ENCODE data around the gene DHFR. TPM values are rescaled to one million over a fixed set of nuclear protein-coding genes. Genes with fewer than 3 reads are reported as not detected.

Gene DHFR
- 10 to 100 TPM; 63.6 to 67.4 TPM for total RNA-seq

- Mint-ChIP-seq H3K9me3 (no peaks in the 10 kb centered on the region), H3K4me1 (peaks cover 17% of the 10 kb centered on the region), H3K27me3 (no peaks in the 10 kb centered on the region), H3K36me3 (peaks cover 24% of the 10 kb centered on the region), H3K4me3 (peak within 1 kb of the TSS; percentile 90), H3K27ac (peak within 1 kb of the TSS; percentile 96)
- DNase-seq (peak; percentile 91), ATAC-seq (ENCODE audit: low read depth) (peak; percentile 42)
- POLR2A ChIA-PET = interaction anchor here (0.6 to 2.0 kb wide), 8 partner anchors 10 to 647 kb away, joined by 3 to 7 read pairs (median 4); partner anchors contain the start of genes ZCCHC9 and ZFYVE16
Measured at GRCh38 chr5:80654391-80655230, at the start of gene DHFR, which contains the start of gene MSH3. DHFR (minus strand) TSS chr5:80654983; CDS start chr5:80654489, 494 bp downstream. MSH3 (plus strand) TSS chr5:80654652; CDS start chr5:80654728, 76 bp downstream.

DNA sequence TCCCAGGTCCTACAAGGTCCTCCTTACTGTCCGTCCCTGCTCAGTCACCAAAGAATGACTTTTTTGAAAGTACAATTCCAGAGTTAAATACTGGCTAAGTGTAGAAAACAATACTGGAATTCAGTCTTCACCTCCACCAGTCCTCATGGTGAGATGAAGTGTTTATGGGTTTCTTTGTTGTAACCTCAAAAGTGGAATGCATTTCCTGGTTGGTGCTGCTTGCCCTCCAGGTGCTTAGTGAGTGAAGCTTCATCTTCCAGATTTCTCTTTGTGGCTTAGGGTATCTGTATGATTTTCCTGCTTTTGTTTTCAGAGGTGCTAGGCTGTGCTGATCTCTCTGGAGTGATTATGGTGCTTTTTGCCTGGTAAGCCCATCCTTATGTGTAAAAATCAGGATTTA is 49.4 kb upstream of the DHFR start:
- POLR2A ChIA-PET = no interaction called here
- Mint-ChIP-seq H3K9me3 (no peaks in the 10 kb centered on the region), H3K4me1 (peaks cover 19% of the 10 kb centered on the region), H3K27ac (peak overlapping the region; percentile 39), H3K36me3 (peaks cover 23% of the 10 kb centered on the region), H3K27me3 (no peaks in the 10 kb centered on the region), H3K4me3 (no peak overlapping the region)
- ATAC-seq (ENCODE audit: low read depth) (no peak), DNase-seq (no peak)

GRCh38 chr5:80703747-80704146 is 49.0 kb upstream of the DHFR start:
- peak overlapping the region; percentile 39 for H3K27ac Mint-ChIP-seq
- no peaks in the 10 kb centered on the region for H3K27me3 Mint-ChIP-seq
- H3K36me3 Mint-ChIP-seq = peaks cover 23% of the 10 kb centered on the region
- no peak for ATAC-seq (ENCODE audit: low read depth)
- peaks cover 19% of the 10 kb centered on the region for H3K4me1 Mint-ChIP-seq
- H3K4me3 Mint-ChIP-seq = no peak overlapping the region
- POLR2A ChIA-PET = no interaction called here
- no peaks in the 10 kb centered on the region for H3K9me3 Mint-ChIP-seq
- no peak for DNase-seq

GRCh38 chr5:80703291-80703690 is 48.5 kb upstream of the DHFR start:
- no peaks in the 10 kb centered on the region for H3K27me3 Mint-ChIP-seq
- peaks cover 26% of the 10 kb centered on the region for H3K36me3 Mint-ChIP-seq
- peaks cover 19% of the 10 kb centered on the region for H3K4me1 Mint-ChIP-seq
- ATAC-seq (ENCODE audit: low read depth) = no peak
- POLR2A ChIA-PET = interaction anchor here (0.6 kb wide), 1 partner anchor 61 kb away, joined by 3 read pairs; no protein-coding TSS in a partner anchor
- no peaks in the 10 kb centered on the region for H3K9me3 Mint-ChIP-seq
- no peak for DNase-seq
- H3K4me3 Mint-ChIP-seq = no peak overlapping the region
- H3K27ac Mint-ChIP-seq = no peak overlapping the region

DNA sequence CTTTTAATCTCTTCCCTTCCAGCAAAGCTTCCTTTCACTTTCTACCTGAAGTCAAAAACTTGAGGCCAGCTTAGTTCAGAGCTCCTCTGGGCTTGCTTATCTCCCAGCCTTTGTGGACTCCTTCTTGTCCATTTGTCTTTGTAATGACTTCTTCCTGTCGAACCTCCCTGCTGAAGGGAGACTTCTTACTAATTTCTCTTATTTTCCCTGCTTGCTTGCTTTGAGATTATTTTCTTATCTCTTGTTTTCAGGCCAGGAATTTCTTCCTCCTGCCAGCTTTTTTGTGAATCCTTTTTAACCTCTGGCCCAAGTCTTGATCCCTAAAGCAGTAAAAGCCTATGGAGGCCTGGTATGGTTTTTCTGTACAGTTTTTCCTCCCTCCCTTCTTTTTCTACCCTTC is 46.8 kb upstream of the DHFR start:
- no peak for DNase-seq
- Mint-ChIP-seq H3K4me1 (peaks cover 19% of the 10 kb centered on the region), H3K27ac (peak overlapping the region; percentile 51), H3K9me3 (no peaks in the 10 kb centered on the region), H3K27me3 (no peaks in the 10 kb centered on the region), H3K36me3 (peaks cover 25% of the 10 kb centered on the region), H3K4me3 (no peak overlapping the region)
- POLR2A ChIA-PET = no interaction called here
- ATAC-seq (ENCODE audit: low read depth) = no peak

GRCh38 chr5:80698369-80698768 is 43.6 kb upstream of the DHFR start:
- POLR2A ChIA-PET = no interaction called here
- no peak for ATAC-seq (ENCODE audit: low read depth)
- Mint-ChIP-seq H3K27me3 (no peaks in the 10 kb centered on the region), H3K4me1 (peaks cover 14% of the 10 kb centered on the region), H3K27ac (no peak overlapping the region), H3K9me3 (no peaks in the 10 kb centered on the region), H3K4me3 (no peak overlapping the region), H3K36me3 (peaks cover 29% of the 10 kb centered on the region)
- no peak for DNase-seq

GRCh38 chr5:80697100-80697499 is 42.3 kb upstream of the DHFR start:
- no peak overlapping the region for H3K27ac Mint-ChIP-seq

DNA sequence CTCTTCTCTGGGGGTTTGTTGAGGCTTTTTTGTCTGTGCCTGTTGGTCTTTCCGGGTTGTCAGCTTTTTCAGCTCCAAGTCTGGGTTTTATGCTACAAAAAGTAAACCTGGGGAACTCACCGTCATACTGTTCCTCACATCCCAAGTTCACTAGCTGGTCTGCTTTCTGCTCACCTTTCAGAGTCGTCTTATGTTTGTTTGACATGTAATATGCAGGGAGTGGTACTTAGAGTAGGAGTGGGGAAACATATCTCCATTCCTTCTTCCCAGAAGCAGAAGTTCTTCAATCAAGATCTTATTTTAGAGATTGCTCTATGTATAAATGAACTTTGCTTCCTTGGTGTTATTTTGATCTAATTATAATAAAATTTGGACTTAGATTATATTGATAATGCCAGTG is 41.7 kb upstream of the DHFR start:
- DNase-seq (no peak), ATAC-seq (ENCODE audit: low read depth) (no peak)
- H3K4me1 Mint-ChIP-seq = peaks cover 12% of the 10 kb centered on the region
- no peaks in the 10 kb centered on the region for H3K9me3 Mint-ChIP-seq
- no peak overlapping the region for H3K4me3 Mint-ChIP-seq
- POLR2A ChIA-PET = no interaction called here
- H3K27ac Mint-ChIP-seq = no peak overlapping the region
- no peaks in the 10 kb centered on the region for H3K27me3 Mint-ChIP-seq
- peaks cover 23% of the 10 kb centered on the region for H3K36me3 Mint-ChIP-seq

More at GRCh38 chr5:80697100-80697499, 42.3 kb upstream of the DHFR start:
- no peak for ATAC-seq (ENCODE audit: low read depth)
- no peak overlapping the region for H3K4me3 Mint-ChIP-seq
- peaks cover 27% of the 10 kb centered on the region for H3K36me3 Mint-ChIP-seq
- no peaks in the 10 kb centered on the region for H3K27me3 Mint-ChIP-seq
- POLR2A ChIA-PET = no interaction called here
- H3K9me3 Mint-ChIP-seq = no peaks in the 10 kb centered on the region
- no peak for DNase-seq
- H3K4me1 Mint-ChIP-seq = peaks cover 14% of the 10 kb centered on the region

DNA sequence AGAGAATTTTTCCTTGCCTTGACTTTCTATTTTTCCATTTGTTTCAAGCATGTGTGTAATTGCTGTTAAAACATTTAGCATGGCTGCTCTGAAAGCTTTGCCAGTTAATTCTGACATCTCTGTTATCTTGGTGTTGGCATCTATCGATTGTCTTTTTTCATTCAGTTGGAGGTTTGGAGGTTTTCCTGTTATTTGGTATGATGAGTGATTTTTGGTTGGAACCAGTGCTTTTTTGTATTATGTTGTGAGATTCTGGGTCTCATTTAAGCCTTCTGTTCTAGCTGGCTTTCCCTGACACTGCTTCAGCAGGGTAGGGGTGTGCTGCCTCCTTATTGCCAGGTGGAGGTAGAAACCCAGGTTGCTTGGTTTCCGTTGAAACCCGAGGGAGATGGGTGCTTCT is 40.9 kb upstream of the DHFR start:
- Mint-ChIP-seq H3K4me3 (no peak overlapping the region), H3K4me1 (peaks cover 7% of the 10 kb centered on the region), H3K27ac (no peak overlapping the region), H3K27me3 (no peaks in the 10 kb centered on the region), H3K9me3 (no peaks in the 10 kb centered on the region), H3K36me3 (peaks cover 21% of the 10 kb centered on the region)
- ATAC-seq (ENCODE audit: low read depth) (no peak), DNase-seq (no peak)
- POLR2A ChIA-PET = no interaction called here

- peaks cover 24% of the 10 kb centered on the region for H3K4me1 Mint-ChIP-seq
- no peak overlapping the region for H3K4me3 Mint-ChIP-seq
- H3K27me3 Mint-ChIP-seq = no peaks in the 10 kb centered on the region
- no peaks in the 10 kb centered on the region for H3K9me3 Mint-ChIP-seq
- H3K36me3 Mint-ChIP-seq = peaks cover 21% of the 10 kb centered on the region
- H3K27ac Mint-ChIP-seq = no peak overlapping the region
- no peak for DNase-seq
- no peak for ATAC-seq (ENCODE audit: low read depth)
- POLR2A ChIA-PET = no interaction called here
Measured at GRCh38 chr5:80689627-80690026, 34.8 kb upstream of the DHFR start.

- no peaks in the 10 kb centered on the region for H3K9me3 Mint-ChIP-seq
- H3K36me3 Mint-ChIP-seq = peaks cover 27% of the 10 kb centered on the region
- no peaks in the 10 kb centered on the region for H3K27me3 Mint-ChIP-seq
- peak overlapping the region; percentile 26 for H3K27ac Mint-ChIP-seq
- peaks cover 24% of the 10 kb centered on the region for H3K4me1 Mint-ChIP-seq
- ATAC-seq (ENCODE audit: low read depth) (no peak), DNase-seq (no peak)
- POLR2A ChIA-PET = no interaction called here
- no peak overlapping the region for H3K4me3 Mint-ChIP-seq
Measured at GRCh38 chr5:80688648-80689420, 34.1 kb upstream of the DHFR start.

DNA sequence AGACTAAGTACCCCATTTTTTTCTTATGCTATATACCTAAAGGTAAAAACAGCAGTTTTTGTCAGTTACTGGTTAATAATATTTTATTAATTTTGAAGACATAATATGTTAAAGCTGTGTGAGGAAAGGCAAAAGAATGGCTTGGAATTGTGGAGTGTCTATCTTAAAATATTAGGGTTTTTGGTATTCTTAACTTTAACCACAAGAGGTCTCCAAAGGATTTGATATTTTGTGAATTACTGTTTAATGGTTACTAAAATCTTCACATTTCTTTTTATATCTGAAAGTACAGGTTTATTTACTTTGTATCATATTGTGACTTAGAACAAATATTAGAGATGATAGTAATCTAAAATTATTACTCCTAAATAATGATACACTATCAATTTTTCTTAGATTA is 32.0 kb upstream of the DHFR start:
- POLR2A ChIA-PET = no interaction called here
- Mint-ChIP-seq H3K9me3 (no peaks in the 10 kb centered on the region), H3K36me3 (peaks cover 41% of the 10 kb centered on the region), H3K4me1 (peaks cover 24% of the 10 kb centered on the region), H3K27me3 (no peaks in the 10 kb centered on the region), H3K4me3 (no peak overlapping the region), H3K27ac (no peak overlapping the region)
- ATAC-seq (ENCODE audit: low read depth) (no peak), DNase-seq (no peak)

- POLR2A ChIA-PET = no interaction called here
- Mint-ChIP-seq H3K4me3 (no peak overlapping the region), H3K27ac (no peak overlapping the region), H3K36me3 (peaks cover 32% of the 10 kb centered on the region), H3K27me3 (no peaks in the 10 kb centered on the region), H3K4me1 (no peaks in the 10 kb centered on the region), H3K9me3 (no peaks in the 10 kb centered on the region)
- DNase-seq = no peak
- no peak for ATAC-seq (ENCODE audit: low read depth)
Measured at GRCh38 chr5:80676706-80677105, 21.9 kb upstream of the DHFR start.
